NCI-H146 treated with DMSO at 0.1 percent for 48 hours (cell line): Measurements from ENCODE around the gene PUM1.

Source experiments
- DNase-seq: peaks from one replicate; lab custom pipeline; 2025; ENCODE audit not compliant: unreplicated experiment; lab: John Stamatoyannopoulos, UW

Gene PUM1

DNA sequence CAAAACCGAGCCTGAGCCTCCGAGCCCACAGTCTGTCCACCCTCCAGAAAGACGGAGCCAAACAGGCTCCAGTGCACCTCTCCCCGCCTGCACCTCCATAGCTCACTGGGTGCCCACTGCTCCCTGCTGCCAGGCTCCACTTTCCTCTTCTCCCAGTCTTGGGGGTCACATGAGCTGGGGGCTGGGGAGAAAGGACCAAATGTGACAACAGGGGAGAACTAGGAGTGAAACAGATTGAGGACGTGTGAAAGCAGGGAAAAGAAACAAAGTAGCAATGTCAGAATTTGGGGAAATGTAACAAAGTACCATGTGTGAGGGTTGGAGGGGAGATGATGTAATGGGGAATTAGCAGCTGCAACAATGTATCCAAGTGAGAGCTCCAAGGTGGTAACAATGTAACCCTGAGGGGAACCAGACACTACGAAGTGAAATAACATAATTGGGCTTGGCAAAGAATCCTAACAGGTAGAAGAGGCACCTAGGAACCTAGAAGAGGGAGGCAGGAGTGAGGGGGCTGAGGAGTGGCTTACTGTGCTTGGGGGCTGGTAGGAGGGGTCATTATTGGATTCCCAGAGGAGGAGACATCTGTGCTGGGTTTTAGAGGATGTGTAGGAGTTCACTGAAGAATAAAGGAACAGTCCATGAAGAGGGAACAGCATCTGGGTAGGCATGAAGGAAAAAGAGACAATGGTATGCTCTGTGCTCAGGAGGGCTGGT is 169.4 kb downstream of the PUM1 start:
- DNase-seq = no peak

GRCh38 chr1:30895382-30895943 is 170.1 kb downstream of the PUM1 start:
- no peak for DNase-seq

- DNase-seq = no peak
Observed at GRCh38 chr1:30894508-30894973, 171.0 kb downstream of the PUM1 start.

- no peak for DNase-seq
Observed at GRCh38 chr1:30893776-30894507, 171.6 kb downstream of the PUM1 start.

GRCh38 chr1:30892671-30893073 is 172.8 kb downstream of the PUM1 start:
- DNase-seq = no peak

DNA sequence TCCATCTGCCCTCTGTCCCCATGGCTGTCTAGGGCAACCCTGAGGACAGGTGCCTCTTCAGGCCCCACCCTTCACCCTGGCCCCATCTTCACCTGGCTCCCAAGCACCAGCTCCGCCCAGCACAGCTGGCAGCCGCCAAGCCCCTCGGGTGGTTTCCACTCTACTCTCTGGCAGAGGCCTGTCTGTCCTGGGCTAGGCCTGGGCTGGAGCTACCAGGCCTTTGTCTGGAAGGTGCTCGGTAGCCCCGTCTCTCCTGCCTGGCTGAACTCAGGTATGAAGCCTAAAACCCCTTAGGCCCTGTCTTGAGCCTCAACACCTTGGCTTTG is 174.3 kb downstream of the PUM1 start:
- no peak for DNase-seq

- DNase-seq = no peak
Observed at GRCh38 chr1:30890502-30891226, 174.9 kb downstream of the PUM1 start.

DNA sequence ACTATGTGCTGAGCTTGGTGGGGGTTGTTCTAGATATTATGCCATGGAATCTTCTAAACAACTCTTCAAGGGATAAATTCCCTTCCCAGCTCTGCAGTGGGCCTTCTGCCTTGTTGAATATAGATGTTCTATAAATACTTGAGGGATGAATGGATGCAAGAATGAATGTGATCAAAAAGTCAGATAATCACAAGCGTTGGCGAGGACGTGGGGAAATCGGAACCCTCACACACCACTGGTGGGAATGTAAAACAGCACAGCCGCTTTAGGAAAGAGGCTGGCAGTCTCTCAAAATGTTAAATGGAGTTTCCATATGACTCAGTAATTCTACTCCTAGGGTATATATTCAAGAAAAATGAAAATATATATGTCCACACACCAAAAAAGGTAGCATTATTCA is 176.0 kb downstream of the PUM1 start:
- no peak for DNase-seq

GRCh38 chr1:30888975-30889374 is 176.5 kb downstream of the PUM1 start:
- no peak for DNase-seq

DNA sequence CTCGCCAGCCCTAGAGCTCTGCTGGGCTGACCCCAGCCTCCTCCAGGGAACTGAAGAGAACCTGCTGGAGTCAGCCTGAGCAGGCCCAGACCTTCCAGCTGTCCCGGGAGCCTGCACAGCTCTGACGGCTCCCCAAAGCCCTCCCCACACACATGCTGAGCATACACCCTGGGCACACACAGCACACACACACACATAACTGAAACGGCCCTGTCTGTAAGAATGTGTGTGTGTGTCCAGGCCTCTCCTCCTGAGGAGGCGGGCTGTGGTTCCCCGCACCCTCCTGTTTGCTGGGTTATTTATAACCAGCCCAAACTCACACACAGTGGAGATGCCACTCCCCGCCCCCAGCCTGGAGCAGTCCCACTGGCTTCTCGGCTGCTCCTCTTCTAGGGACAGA is 177.1 kb downstream of the PUM1 start:
- no peak for DNase-seq

DNA sequence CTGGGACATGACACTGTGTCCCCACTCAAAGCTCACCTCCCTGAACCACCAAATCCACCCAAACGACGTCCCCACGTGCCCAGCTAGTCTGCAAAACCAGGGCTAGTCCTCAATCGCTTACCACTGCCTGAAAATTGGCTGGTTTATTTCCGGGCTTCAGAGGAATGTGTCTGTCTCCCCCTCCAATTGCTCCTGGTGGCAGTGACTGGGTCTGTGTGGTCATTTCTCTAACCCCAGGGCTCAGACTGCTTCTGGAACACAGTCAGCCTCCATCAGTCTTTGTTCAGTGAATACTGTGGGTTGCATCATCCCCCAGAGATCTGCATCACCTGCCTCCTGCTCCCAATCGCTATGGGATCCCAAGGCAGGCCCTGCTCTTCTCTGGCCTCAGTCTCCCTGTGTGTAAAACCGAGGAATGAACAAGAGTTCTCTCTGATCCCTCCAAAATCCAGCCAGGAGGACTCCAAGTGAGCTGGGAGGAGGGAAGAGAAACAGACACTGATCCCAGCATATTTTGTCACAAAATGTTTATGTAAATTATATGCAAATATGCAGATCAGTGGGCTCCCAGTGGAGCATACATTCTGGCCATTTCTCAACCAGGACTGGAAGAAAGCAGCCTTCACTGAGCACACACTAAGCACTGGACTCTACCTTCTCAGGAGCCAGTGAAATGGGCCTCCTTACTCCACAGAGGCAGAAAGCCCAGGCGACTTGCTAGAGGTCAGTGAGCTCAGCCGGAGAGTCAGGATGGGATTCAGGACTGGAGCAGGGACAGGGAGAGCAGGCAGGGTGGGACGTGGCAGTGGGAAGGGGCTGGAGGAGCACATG is 177.8 kb downstream of the PUM1 start:
- DNase-seq = no peak

- no peak for DNase-seq
Observed at GRCh38 chr1:30886710-30887428, 178.6 kb downstream of the PUM1 start.

DNA sequence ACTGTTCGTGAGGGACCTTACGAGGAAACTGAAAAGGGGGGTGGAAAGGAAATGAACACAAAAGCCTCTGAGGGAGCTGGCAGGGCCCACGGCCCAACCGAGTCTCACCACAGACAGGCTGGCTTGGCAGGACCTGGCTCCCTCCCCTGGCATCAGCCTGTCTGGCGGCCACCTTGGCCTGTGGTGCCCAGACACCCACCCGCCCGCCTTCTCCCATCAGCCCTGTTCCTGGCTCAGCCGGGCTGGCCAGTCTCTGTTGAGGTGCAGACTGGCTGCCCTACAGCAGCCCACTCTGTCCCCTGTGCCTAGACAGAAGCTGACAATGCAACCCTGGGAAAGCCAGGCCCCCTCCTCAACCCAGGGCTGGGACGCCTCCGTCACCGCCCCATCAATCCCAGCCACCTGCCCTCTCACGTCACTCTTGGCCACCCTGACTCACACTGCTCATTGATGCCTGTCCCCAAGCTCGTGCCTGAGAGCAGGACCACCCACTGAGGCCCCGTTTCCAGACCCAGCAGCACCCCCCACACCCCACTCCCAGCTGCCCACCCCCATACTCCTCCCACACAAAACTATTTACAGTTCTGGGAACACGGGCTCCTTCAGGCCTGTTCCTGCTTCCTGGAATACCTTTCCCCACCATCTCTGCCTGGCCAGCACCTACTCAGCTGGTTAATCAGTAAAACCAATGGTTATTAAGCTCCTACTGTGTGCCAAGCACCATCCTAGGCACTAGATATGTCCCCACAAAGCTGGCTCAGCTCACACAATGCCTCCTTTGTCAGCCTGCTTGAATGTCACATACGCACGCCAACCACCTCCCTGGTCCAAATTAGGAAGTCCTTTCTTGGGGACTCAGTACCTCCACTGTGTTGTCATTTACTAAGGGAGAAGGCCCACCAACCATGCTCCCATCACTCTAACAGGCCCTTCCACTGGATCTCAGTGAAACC is 179.7 kb downstream of the PUM1 start:
- DNase-seq = no peak

- no peak for DNase-seq
Observed at GRCh38 chr1:30884723-30885122, 180.8 kb downstream of the PUM1 start.

DNA sequence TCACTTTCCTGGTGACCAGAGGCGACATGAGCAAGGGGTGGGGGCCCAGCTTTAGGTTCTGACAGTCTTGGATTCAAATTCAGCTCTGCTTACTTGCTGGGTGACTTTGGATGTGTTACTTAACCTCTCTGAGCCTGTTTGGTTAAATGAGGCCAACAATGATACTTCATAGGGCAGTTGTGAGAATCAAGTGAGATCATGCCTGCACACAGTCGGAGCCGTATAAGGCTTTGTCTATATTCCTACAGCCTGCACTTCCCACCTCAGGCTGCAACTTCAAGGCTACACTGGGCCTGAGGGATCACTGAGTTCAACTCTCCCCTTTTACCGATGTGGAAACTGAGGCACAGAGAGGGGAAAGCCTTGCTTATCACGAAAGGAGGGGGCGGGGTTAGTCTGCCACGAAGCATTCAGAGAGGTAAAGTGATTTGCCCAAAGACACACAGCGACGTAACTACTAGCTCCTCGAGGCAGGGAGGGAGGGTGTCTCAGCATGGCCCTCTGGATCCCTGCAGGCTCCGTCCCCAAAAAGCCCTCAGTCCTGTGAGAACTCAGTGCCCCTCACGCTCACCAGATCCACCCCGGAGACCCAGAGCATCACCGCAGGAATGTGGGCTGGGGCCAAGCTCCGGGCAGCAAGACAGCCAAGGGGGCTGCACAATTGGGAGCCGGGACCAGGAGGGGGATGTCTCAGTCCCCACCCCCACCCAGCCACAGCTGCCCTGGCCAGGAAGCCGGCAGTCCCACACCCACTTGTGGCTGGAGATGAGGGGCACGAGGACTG is 181.9 kb downstream of the PUM1 start:
- no peak for DNase-seq

DNA sequence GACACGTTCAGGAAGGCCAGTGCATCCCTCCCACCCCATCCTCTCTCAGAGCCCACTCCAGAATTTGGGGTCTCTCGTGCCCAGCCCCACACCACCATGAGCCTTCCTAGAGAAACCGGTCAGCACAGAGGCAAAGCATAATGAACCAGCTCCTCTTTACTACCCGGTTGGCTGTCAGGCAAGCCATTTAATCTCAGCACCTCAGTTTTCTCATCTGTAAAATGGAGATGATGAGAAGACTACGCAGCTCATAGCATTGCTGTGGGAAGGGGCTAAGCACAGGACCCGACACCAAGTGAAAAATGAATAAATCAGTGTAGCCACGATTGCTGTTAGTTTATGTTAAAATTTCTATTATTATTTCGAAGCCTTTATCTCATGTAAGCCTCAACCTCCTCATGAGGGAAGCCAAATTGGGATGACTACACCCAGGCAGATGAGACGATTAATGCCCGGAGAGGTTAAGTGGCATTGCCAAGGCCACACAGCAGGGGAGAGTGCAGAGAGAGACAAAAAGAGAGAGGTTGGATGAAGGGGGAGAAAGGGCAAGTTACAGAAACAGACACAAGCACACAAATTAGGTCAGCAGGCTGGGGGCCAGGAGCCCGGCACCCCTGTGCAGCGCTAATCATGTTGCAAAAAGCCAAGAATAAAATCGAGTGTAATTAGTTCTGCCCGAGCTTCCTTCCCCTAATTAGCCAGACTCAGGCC is 182.7 kb downstream of the PUM1 start:
- DNase-seq = no peak
